ENCODE measurements around the gene IFNA10. TPM values are rescaled to one million over a fixed set of nuclear protein-coding genes. Genes with fewer than 3 reads are reported as not detected.
"Not testable (repeated sequence)": the region's sequence is repeated elsewhere in the genome, so short reads cannot be mapped to it uniquely, and the experiment has no call there.

Gene IFNA10
- total and polyA plus RNA-seq, 2 of the 4 experiments (the other 2 are of a cell fraction), result not detected

DNA sequence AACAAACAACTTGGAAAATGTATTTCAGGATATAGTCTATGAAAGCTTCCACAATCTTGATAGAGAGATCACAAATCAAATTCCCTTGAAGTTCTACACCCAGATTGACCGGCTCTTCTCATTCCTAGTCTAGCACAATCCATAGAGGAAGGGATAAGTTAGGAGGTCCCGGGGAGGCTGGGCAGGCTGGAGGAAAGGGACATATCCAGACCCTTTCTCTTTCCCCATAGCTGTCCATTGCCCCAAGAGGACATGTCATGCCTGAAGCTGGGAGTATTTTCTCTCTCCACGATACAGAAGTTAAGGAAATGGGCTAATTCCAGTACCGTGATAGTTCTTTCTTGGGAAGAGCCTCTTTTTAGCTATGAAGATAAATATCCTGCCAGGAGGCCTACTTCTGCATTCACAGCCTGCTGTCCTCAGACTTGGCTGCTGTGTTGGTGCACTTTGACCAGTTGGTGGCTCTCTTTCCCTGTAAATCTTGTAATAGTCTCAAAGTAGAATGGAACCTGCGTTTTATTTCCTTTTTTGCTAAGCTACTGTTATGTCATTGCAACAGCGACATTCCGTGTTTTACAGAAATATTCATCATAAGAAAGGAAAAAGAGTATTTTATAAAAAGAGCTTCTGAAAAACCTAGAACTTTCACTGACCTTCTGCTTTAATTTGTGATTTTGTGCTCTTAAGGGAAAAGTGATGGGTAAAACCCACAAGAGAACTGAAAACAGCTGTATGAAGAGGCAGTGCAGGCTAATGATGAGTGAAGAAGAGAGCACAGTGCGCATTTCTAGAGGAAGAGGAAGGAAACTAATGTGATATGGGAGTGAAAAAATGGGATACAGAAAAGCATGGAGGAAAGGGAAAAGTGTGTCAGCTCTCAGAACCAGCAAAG, 28.8 kb upstream of the IFNA10 start:
- H3K18ac ChIP-seq (ENCODE audit: low read depth, low read length); H3K4ac ChIP-seq (ENCODE audit: low read depth, low read length); H3K27ac ChIP-seq (ENCODE audit: insufficient read depth, low read length); H2BK15ac ChIP-seq (ENCODE audit: low read depth, low read length); BruUV-seq (replicated peaks); H4K8ac ChIP-seq (ENCODE audit: low read depth in 2 of 2, low read length in 2 of 2); H3K9ac ChIP-seq (ENCODE audit: low read depth, low read length); H4K5ac ChIP-seq (ENCODE audit: low read depth, low read length); H2BK20ac ChIP-seq (ENCODE audit: low read depth, low read length); H2AFZ ChIP-seq (replicated peaks; ENCODE audit: low read length, poor library complexity); H3K4me2 ChIP-seq (ENCODE audit: low read depth, low read length); H3K4me1 ChIP-seq (ENCODE audit: control insufficient read depth, insufficient read depth, low read length); H3K79me1 ChIP-seq (ENCODE audit: low read depth in 1 of 2, low read length in 2 of 2); in situ Hi-C loops (cut with MboI; ENCODE audit: low sequenced_read_pairs); H2BK120ac ChIP-seq (ENCODE audit: low read depth, low read length); H2AK5ac ChIP-seq (ENCODE audit: low read depth, low read length); H4K91ac ChIP-seq (ENCODE audit: insufficient read depth, low read depth, low read length); H3K9me3 ChIP-seq (ENCODE audit: control insufficient read depth, insufficient read depth, low read length); dilution Hi-C loops (cut with HindIII; ENCODE audit: low sequenced_read_pairs, unreplicated experiment); H3K14ac ChIP-seq (replicated peaks; ENCODE audit: low read depth, low read length); H3K23ac ChIP-seq (ENCODE audit: low read depth, low read length); H4K20me1 ChIP-seq (ENCODE audit: insufficient read depth, low read length); H3K27me3 ChIP-seq (ENCODE audit: control insufficient read depth, insufficient read depth, low read length); POLR2A ChIA-PET (ENCODE audit: unreplicated experiment); H2BK5ac ChIP-seq (ENCODE audit: low read depth, low read length, poor library complexity, severe bottlenecking); H3K4me3 ChIP-seq (ENCODE audit: insufficient read depth, low read depth, low read length); H2AK9ac ChIP-seq (replicated peaks; ENCODE audit: low read depth, low read length, poor library complexity); H3K56ac ChIP-seq (ENCODE audit: extremely low read depth, insufficient read depth, low read length); H3K36me3 ChIP-seq (ENCODE audit: control insufficient read depth, insufficient read depth, low read length); H3K9me1 ChIP-seq (ENCODE audit: insufficient read depth, low read length): not testable (repeated sequence)
- ATAC-seq (ENCODE audit: low read depth) (peak; percentile 87), DNase-seq (peak; percentile 43)
- peak; percentile 54 for TF ChIP-seq RAD21 (IDR thresholded peaks at IDR 0.05; ENCODE audit: low read length)
- TF ChIP-seq, protein P1, sequence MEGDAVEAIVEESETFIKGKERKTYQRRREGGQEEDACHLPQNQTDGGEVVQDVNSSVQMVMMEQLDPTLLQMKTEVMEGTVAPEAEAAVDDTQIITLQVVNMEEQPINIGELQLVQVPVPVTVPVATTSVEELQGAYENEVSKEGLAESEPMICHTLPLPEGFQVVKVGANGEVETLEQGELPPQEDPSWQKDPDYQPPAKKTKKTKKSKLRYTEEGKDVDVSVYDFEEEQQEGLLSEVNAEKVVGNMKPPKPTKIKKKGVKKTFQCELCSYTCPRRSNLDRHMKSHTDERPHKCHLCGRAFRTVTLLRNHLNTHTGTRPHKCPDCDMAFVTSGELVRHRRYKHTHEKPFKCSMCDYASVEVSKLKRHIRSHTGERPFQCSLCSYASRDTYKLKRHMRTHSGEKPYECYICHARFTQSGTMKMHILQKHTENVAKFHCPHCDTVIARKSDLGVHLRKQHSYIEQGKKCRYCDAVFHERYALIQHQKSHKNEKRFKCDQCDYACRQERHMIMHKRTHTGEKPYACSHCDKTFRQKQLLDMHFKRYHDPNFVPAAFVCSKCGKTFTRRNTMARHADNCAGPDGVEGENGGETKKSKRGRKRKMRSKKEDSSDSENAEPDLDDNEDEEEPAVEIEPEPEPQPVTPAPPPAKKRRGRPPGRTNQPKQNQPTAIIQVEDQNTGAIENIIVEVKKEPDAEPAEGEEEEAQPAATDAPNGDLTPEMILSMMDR (conservative IDR thresholded peaks at IDR 0.05; ENCODE audit: low read depth, low read length), result peak; percentile 52
- CTCF ChIA-PET, result interaction anchor here (0.6 to 2.3 kb wide), 9 partner anchors 17 to 561 kb away, joined by 3 to 10 read pairs (median 3); no protein-coding TSS in a partner anchor
- intact Hi-C loops (cut with micrococcal nuclease), result loop anchor here (1.0 to 5.0 kb wide), 2 partner anchors 217 to 554 kb away; no protein-coding TSS in a partner anchor
- no CpG with 5 or more reads among the region's 8 CpGs for WGBS, 2 experiments (ENCODE audit: extremely low coverage in 2 of 2, insufficient read length in 1 of 2)
